ENCODE data around the gene SAMD11. TPM values are rescaled to one million over a fixed set of nuclear protein-coding genes. Genes with fewer than 3 reads are reported as not detected.

The SAMD11 gene
- total and polyA plus RNA-seq, 2 donors from 2014 or later = 13.3 to 21.4 TPM

GRCh38 chr1:928825-929661, 5.3 kb downstream of the SAMD11 start:
- Histone ChIP-seq H3K9ac (ENCODE audit: low read length in 3 of 3) (no peak overlapping the region), H3K27me3 (ENCODE audit: control insufficient read depth, insufficient read depth, low read length) (no peaks in the 10 kb centered on the region), H3K36me3 (ENCODE audit: control insufficient read depth in 2 of 3, insufficient read depth in 3 of 3, low read length in 3 of 3) (no peaks in the 10 kb centered on the region), H3K4me3 (ENCODE audit: low read length in 3 of 3) (no peak overlapping the region), H3K9me3 (ENCODE audit: control insufficient read depth in 2 of 3, insufficient read depth in 1 of 3, low read length in 3 of 3) (no peaks in the 10 kb centered on the region), H3K4me1 (ENCODE audit: control insufficient read depth in 2 of 3, insufficient read depth in 2 of 3, low read depth in 1 of 3, low read length in 3 of 3) (peaks cover 0 to 14% (median 0%) of the 10 kb centered on the region in 3 donors), H3K27ac (ENCODE audit: low read depth in 2 of 2, low read length in 2 of 2) (no peak overlapping the region)
- FAIRE-seq = no peak
- DNase-seq = no peak
- intact Hi-C loops (cut with DNase I) = no loop called here
- TF ChIP-seq CTCF (IDR thresholded peaks at IDR 0.05; ENCODE audit: borderline replicate concordance, extremely low read depth, insufficient read depth) = no peak

GRCh38 chr1:929712-930632, 6.2 kb downstream of the SAMD11 start:
- Histone ChIP-seq H3K4me1 (ENCODE audit: control insufficient read depth in 2 of 3, insufficient read depth in 2 of 3, low read depth in 1 of 3, low read length in 3 of 3) (peaks cover 0 to 14% (median 0%) of the 10 kb centered on the region in 3 donors), H3K27me3 (ENCODE audit: control insufficient read depth, insufficient read depth, low read length) (no peaks in the 10 kb centered on the region), H3K9ac (ENCODE audit: low read length in 3 of 3) (no peak overlapping the region), H3K4me3 (ENCODE audit: low read length in 3 of 3) (no peak overlapping the region), H3K9me3 (ENCODE audit: control insufficient read depth in 2 of 3, insufficient read depth in 1 of 3, low read length in 3 of 3) (no peaks in the 10 kb centered on the region), H3K27ac (ENCODE audit: low read depth in 2 of 2, low read length in 2 of 2) (no peak overlapping the region), H3K36me3 (ENCODE audit: control insufficient read depth in 2 of 3, insufficient read depth in 3 of 3, low read length in 3 of 3) (no peaks in the 10 kb centered on the region)
- DNase-seq (no peak), FAIRE-seq (no peak)
- no peak for TF ChIP-seq CTCF (IDR thresholded peaks at IDR 0.05; ENCODE audit: borderline replicate concordance, extremely low read depth, insufficient read depth)
- intact Hi-C loops (cut with DNase I) = no loop called here

- H3K27ac ChIP-seq (ENCODE audit: low read depth in 2 of 2, low read length in 2 of 2) = no peak overlapping the region
- intact Hi-C loops (cut with DNase I) = no loop called here
- peaks cover 0 to 16% (median 0%) of the 10 kb centered on the region in 3 donors for H3K4me1 ChIP-seq (ENCODE audit: control insufficient read depth in 2 of 3, insufficient read depth in 2 of 3, low read depth in 1 of 3, low read length in 3 of 3)
- DNase-seq (no peak), FAIRE-seq (no peak)
- H3K36me3 ChIP-seq (ENCODE audit: control insufficient read depth in 2 of 3, insufficient read depth in 3 of 3, low read length in 3 of 3) = no peaks in the 10 kb centered on the region
- no peak overlapping the region for H3K4me3 ChIP-seq (ENCODE audit: low read length in 3 of 3)
- H3K9me3 ChIP-seq (ENCODE audit: control insufficient read depth in 2 of 3, insufficient read depth in 1 of 3, low read length in 3 of 3) = no peaks in the 10 kb centered on the region
- TF ChIP-seq CTCF (IDR thresholded peaks at IDR 0.05; ENCODE audit: borderline replicate concordance, extremely low read depth, insufficient read depth) = no peak
- no peak overlapping the region for H3K9ac ChIP-seq (ENCODE audit: low read length in 3 of 3)
- H3K27me3 ChIP-seq (ENCODE audit: control insufficient read depth, insufficient read depth, low read length) = no peaks in the 10 kb centered on the region
Measured at GRCh38 chr1:930633-931138, 7.0 kb downstream of the SAMD11 start.
